Fibroblast of pulmonary artery (primary cell): ENCODE results near the gene COL4A1.
"Not testable (repeated sequence)": the region's sequence is repeated elsewhere in the genome, so short reads cannot be mapped to it uniquely, and the experiment has no call there.

ENCODE experiments used
- DNase-seq: peaks from one replicate; pipeline ENCODE4 v3.0.0-alpha.2; 2010; ENCODE audit warnings: low read depth
- H3K4me3 ChIP-seq: replicated peaks from 2 replicates; pipeline ENCODE4 v1.5.1; 2011; ENCODE audit warnings: low read depth, mild to moderate bottlenecking, control low read depth, low read length, moderate library complexity
- TF ChIP-seq, protein P1 (sequence below): IDR thresholded peaks from 2 replicates; pipeline ENCODE4 v1.5.1; 2011; ENCODE audit warnings: mild to moderate bottlenecking, control low read depth, low read length, inconsistent platforms; ENCODE audit errors: missing control alignments

Gene COL4A1

GRCh38 chr13:110319397-110319773 lies 12.4 kb upstream of the COL4A1 start:
- DNase-seq: no peak
- H3K4me3 ChIP-seq: no peak overlapping the region
- TF ChIP-seq, protein P1, sequence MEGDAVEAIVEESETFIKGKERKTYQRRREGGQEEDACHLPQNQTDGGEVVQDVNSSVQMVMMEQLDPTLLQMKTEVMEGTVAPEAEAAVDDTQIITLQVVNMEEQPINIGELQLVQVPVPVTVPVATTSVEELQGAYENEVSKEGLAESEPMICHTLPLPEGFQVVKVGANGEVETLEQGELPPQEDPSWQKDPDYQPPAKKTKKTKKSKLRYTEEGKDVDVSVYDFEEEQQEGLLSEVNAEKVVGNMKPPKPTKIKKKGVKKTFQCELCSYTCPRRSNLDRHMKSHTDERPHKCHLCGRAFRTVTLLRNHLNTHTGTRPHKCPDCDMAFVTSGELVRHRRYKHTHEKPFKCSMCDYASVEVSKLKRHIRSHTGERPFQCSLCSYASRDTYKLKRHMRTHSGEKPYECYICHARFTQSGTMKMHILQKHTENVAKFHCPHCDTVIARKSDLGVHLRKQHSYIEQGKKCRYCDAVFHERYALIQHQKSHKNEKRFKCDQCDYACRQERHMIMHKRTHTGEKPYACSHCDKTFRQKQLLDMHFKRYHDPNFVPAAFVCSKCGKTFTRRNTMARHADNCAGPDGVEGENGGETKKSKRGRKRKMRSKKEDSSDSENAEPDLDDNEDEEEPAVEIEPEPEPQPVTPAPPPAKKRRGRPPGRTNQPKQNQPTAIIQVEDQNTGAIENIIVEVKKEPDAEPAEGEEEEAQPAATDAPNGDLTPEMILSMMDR: no peak

DNA sequence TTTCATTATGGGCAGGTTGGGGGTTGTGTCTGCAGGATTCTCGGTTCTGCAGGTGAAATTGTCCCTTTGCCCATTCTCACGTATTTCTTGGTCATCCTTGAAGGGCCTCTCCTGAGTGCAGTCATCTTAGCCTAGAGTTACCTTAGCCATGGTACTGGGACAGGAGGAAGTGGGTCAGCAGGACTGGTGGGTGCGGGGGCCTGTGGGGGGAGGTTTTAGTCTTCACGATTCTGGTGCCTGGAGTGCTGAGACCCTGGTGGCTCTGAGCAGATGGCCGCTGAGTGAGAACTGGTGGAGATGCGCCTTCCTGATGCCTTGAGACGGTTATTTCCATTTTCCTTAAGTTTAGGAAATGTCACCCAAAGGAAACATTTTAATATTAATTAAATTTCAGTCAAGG lies 12.0 kb upstream of the COL4A1 start:
- H3K4me3 ChIP-seq: no peak overlapping the region
- TF ChIP-seq, protein P1: no peak
- no peak for DNase-seq

GRCh38 chr13:110317496-110318195 lies 10.7 kb upstream of the COL4A1 start:
- TF ChIP-seq, protein P1: no peak
- no peak for DNase-seq
- no peak overlapping the region for H3K4me3 ChIP-seq

- no peak for DNase-seq
- TF ChIP-seq, protein P1: no peak
Observed at GRCh38 chr13:110317093-110317492, 10.1 kb upstream of the COL4A1 start.

DNA sequence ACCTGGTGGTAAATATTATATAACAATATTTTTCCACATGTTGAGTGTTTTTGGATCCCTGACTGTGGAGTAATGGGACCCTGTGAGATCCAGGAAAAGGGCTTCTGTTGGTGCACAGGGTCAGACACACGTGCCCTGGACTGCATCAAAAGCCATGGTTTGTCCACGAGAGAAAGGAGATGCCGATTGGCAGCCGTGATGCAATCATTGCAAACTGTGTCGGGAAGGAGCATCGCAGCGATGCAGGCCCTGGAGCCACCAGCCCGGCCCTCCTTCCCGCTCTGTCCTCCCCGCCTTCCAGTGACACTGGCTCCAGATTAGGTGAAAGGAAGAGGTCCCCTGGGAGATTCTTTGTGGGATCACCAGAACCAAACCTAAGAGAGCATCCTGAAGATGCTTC lies 9.2 kb upstream of the COL4A1 start:
- no peak overlapping the region for H3K4me3 ChIP-seq
- no peak for DNase-seq
- TF ChIP-seq, protein P1: no peak

More at GRCh38 chr13:110317093-110317492, 10.1 kb upstream of the COL4A1 start:
- H3K4me3 ChIP-seq: no peak overlapping the region

- no peak overlapping the region for H3K4me3 ChIP-seq
- no peak for DNase-seq
- TF ChIP-seq, protein P1: no peak
Observed at GRCh38 chr13:110314516-110315245, 7.7 kb upstream of the COL4A1 start.

DNA sequence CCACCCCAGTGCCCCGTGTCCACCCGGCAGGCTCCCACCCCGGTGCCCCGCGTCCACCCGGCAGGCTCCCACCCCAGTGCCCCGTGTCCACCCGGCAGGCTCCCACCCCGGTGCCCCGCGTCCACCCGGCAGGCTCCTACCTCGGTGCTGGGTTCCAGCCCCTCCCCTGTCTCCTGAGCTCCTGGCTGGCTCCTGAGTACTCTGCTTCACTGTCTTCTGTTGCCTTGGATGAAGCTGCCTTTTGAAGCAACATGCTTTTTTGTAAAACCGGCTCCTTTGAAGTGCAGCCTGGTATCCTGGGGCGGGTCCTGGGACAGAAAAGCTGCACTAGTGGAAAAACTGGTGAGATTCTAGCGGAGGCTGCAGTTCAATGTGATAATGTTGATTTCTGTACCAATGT lies 6.8 kb upstream of the COL4A1 start:
- H3K4me3 ChIP-seq, DNase-seq: not testable (repeated sequence)

GRCh38 chr13:110313261-110313660 lies 6.3 kb upstream of the COL4A1 start:
- not testable (repeated sequence) for DNase-seq, H3K4me3 ChIP-seq
